Right lobe of liver (tissue), 4 donors: ENCODE data around the gene DUSP22.

Experiments used
- CTCF ChIP-seq, 4 donors: fragments of 200-600 bp in 3 of 4; fragments of 450-650 bp in 1 of 4; IDR thresholded peaks; one replicate each; pipeline versions ENCODE4 v1.5.1 to v1.8.0; 2016 to 2022; ENCODE audit warnings: antibody characterized with exemption in 4 of 4, mild to moderate bottlenecking in 2 of 4
- POLR2A ChIP-seq: fragments of 450-650 bp; IDR thresholded peaks from one replicate; pipeline ENCODE4 v1.6.1; 2017; ENCODE audit warnings: antibody characterized with exemption, mild to moderate bottlenecking
- donor health status: DM: no; HTN: no; CAD: no.
- donor health status: DM: no; HTN: no; CAD: no.
- donor health status: DM: no; HTN: yes; CAD: no.

GRCh38 chr6:398065-398464 lies 105.8 kb downstream of the DUSP22 start:
- TF ChIP-seq CTCF (IDR thresholded peaks at IDR 0.05) (no peak), POLR2A (no peak)
